Effector CD8-positive, alpha-beta T cell (primary cell): ENCODE data around the gene TMEM214.

ENCODE experiments used
- DNase-seq: peaks from one replicate; lab custom pipeline; 2025; lab: John Stamatoyannopoulos, UW
- total RNA-seq, 4 experiments: gene quantifications; one replicate each; lab custom pipeline; 2026; lab: John Stamatoyannopoulos, UW

The TMEM214 gene, protein sequence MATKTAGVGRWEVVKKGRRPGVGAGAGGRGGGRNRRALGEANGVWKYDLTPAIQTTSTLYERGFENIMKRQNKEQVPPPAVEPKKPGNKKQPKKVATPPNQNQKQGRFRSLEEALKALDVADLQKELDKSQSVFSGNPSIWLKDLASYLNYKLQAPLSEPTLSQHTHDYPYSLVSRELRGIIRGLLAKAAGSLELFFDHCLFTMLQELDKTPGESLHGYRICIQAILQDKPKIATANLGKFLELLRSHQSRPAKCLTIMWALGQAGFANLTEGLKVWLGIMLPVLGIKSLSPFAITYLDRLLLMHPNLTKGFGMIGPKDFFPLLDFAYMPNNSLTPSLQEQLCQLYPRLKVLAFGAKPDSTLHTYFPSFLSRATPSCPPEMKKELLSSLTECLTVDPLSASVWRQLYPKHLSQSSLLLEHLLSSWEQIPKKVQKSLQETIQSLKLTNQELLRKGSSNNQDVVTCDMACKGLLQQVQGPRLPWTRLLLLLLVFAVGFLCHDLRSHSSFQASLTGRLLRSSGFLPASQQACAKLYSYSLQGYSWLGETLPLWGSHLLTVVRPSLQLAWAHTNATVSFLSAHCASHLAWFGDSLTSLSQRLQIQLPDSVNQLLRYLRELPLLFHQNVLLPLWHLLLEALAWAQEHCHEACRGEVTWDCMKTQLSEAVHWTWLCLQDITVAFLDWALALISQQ
- 46.5 to 56.9 (median 52.2) reads per million in 4 experiments for total RNA-seq

GRCh38 chr2:27032495-27033252 lies at the start of gene TMEM214:
Gene TMEM214 (plus strand): TSS chr2:27032965. CDS start chr2:27033016, 51 bp downstream.
- peak; percentile 64 for DNase-seq

DNA sequence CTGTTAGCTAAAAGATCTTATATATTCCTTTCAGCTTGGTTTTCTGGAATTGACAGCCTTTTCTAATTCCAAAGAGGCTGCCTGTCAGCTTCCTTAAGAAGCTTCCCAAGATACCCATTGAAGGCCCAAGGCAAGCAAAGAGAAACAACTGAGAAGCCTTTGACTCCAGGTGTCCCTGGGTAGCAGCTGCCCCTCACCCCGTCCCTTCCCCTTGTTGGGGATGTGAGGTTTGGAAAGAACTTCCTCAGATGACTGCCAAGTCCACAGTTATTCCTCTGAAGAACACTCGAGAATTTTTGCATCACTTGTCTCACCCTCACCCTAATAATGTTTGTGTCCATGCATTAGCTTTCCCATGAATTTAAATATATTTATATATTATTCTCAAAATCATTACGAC lies 49.0 kb upstream of the TMEM214 start:
- no peak for DNase-seq

DNA sequence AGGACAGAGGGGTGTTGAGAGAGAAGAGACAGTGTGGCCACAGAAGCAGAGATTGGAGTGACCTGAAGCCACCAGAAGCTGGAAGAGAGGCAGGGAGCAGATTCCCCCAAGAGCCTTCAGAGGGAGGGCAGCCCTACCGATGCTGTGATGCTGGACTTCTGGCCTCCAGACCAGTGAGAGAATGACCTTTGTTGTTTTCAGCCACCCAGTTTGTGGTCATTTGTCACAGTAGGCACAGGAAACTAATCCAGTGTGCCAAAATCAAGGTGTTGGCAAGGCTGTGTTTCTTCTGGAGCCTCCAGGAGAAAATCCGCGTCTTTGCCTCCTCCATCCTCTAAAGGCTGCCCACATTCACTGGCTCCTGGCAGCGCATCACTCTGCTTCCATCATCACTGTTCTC lies 47.0 kb upstream of the TMEM214 start:
- no peak for DNase-seq

GRCh38 chr2:26986576-26986975 lies 46.2 kb upstream of the TMEM214 start:
- no peak for DNase-seq

DNA sequence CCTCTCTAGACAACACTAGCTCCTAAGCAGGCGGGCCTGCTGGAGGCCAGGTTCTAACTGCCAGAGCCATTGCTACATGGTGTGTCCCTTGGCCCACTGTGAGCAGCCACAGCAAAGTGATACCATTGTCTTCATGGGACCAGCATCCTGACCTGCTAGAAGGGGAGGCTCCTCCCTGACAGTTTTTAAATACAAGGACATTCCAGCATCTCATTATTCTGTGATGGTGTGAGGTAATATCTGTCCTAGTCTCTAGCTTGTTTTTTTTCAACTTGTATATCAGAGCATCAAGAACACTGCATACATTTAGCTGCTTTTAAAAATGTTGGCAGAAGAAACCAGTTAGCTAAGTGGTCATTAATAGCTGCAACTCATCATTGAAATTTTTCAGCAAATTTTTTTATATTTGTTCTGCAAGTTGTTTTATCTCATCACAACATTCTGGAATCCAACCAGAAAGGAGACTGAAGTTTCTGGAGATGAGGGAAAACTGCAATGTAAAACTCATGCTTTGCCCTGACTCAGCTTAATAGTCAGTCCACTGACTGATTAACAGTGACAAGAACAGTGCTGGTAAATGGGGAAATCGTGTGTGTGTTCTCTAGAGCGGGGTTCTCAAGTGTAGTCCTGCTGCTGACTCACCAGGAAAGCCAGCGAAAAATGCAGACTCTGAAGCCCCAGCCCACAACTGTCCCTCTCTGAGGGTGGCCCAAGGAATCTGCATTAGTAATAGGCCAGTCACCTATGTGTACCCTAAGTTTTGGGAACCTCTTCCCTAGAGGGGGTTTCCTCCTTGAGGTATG lies 44.5 kb upstream of the TMEM214 start:
- DNase-seq = no peak

GRCh38 chr2:26989156-26989555 lies 43.6 kb upstream of the TMEM214 start:
- DNase-seq = no peak

- no peak for DNase-seq
These were observed 41.0 kb upstream of the TMEM214 start for GRCh38 chr2:26991717-26992116.

GRCh38 chr2:26993768-26994167 lies 39.0 kb upstream of the TMEM214 start:
- no peak for DNase-seq

DNA sequence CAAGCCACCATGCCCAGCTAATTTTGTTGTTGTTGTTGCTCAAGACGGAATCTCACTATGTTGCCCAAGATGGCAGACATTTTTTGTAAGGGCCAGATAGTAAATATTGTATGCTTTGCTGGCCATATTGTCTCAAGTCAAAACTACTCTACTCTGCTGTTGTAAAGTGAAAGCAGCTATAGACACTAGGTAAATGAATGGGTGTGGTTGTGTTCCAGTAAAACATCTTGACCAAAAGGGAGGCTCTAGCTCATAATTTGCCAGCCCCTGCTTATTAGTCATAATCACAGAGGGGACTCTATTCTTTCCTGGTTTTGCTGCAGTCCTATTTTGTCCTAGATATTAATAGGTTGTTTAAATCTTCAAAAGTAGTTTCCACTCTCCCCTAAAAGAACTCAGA lies 37.8 kb upstream of the TMEM214 start:
- DNase-seq = no peak

DNA sequence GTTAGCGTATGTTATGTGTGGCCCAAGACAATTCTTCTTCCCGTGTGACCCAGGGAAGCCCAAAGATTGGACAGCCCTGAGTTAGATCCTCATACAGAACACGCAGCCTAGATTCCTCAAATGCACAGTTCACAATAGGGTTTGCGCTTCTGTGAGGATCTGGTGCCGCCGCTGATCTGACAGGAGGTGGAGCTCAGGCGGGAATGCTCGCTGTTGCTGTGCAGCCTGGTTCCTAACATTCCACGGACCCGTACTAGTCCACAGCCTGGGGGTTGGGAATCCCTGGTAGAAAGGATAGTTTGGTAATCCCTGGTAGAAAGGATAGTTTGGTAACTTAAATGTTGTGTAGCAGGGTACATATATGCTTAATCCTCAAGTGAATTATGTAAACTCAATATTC lies 35.4 kb upstream of the TMEM214 start:
- DNase-seq = no peak

GRCh38 chr2:26998323-26998722 lies 34.4 kb upstream of the TMEM214 start:
- no peak for DNase-seq

GRCh38 chr2:27000228-27000627 lies 32.5 kb upstream of the TMEM214 start:
- DNase-seq = no peak

DNA sequence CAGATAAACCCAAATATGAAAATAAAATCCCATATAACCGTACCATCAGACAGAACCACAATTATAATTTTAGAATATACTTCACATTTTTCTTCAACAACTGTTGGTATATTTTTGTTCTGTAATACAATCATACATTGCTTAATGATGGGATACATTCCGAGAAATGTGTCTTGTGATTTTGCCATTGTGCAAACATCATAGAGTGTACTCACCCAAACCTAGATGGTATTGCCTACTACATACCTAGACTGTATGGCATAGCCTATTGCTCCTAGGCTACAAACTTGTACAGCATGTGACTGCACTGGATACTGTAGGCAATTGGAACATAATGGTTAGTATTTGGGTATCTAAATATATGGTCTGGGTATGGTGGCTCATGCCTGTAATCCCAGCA lies 31.8 kb upstream of the TMEM214 start:
- DNase-seq = no peak

DNA sequence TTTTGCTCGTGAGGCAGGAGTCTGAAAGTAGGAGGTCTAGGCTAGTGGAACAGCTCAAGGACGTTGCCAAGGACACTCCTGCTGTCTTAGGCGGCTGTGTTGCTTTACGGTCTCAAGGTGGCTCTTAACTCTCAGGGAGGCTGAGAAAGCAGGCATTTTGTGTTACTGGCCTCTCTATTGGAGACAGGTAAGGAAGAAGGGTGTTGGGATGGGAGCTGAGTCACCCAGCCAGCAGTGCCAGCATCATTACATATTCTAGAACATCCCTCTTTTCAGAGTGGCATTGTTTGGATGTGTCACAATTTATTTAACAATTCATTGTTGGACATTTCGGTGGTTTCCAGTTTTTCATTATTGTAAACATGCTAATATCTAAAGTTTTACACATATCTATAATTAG lies 30.8 kb upstream of the TMEM214 start:
- DNase-seq = no peak

DNA sequence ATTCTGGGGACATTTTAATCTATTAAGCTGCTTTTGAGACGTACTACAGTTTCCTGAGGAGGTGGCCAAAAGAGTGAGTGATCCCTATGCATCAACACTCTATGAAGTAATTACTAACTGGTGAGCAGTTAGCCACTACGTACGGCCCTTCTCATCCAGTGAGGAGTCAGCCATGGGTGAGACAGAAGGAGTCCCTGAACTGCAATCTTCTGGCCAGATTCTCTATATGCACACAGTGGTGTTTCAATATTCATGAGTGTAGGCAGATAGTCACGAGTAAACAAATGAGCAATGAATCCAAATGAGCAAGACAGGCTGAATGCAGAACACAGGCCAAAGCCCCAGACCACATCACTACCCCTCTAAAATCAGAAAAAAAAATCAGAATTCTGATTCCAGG lies 29.8 kb upstream of the TMEM214 start:
- no peak for DNase-seq

DNA sequence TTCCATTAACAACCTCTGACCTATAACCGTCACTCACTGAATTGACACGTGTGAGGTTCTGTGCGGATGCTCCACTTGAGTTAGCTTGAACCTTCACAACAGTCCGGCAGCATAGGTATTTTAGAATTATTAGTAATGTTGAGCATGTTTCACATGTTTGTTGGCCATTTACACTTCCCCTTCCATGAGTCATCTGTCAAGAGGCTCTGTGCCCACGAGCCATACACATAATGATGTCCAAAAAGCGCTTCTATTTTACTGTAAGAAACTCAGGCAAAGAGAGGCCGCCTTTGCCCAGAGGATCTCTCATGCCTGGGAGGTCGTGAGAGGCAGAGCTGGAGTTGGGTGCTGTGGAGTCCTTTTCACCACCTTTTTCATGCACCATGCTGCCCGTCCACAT lies 28.9 kb upstream of the TMEM214 start:
- no peak for DNase-seq

GRCh38 chr2:27006602-27007415 lies 26.0 kb upstream of the TMEM214 start:
- no peak for DNase-seq

- no peak for DNase-seq
These were observed 25.1 kb upstream of the TMEM214 start for GRCh38 chr2:27007416-27008374.

- no peak for DNase-seq
These were observed 24.1 kb upstream of the TMEM214 start for GRCh38 chr2:27008678-27009077.

DNA sequence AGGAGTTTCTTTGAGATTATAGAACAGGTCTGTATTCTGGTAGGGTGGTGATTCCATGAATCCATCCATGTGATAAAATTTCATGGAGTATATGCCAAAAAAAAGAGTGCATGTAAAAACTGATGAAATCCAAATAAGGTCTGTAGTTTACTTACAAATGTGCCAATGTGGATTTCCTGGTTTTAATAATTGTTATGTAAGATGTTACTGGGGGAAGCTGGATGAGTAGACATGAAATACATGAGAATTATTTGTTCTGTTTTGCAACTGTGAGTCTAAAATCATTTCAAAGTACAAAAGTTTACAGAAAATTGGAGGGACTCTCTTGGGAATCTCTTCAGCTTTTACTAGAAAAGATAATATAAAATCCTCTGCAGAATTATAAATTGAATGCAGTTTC lies 23.7 kb upstream of the TMEM214 start:
- DNase-seq = no peak
